ENCODE data around the gene SMCR8. TPM values are rescaled to one million over a fixed set of nuclear protein-coding genes. Genes with fewer than 3 reads are reported as not detected.
A peak's percentile ranks its signal among the peaks of the same experiment; 100 is the strongest.

SMCR8 gene
- total RNA-seq, 1 donor from 2014 or later: 8.9 TPM

GRCh38 chr17:18321309-18321708 lies 6.2 kb downstream of the SMCR8 start:
- Histone ChIP-seq H3K27ac (no peak overlapping the region), H3K27me3 (no peaks in the 10 kb centered on the region), H3K36me3 (no peaks in the 10 kb centered on the region), H3K4me3 (no peak overlapping the region), H2AFZ (replicated peaks) (no peak overlapping the region), H3F3A (ENCODE audit: low read depth) (no peaks in the 10 kb centered on the region), H3K9ac (no peak overlapping the region), H3K4me1 (no peaks in the 10 kb centered on the region), H3K79me2 (ENCODE audit: low read depth) (peaks cover 36% of the 10 kb centered on the region), H3K4me2 (no peak overlapping the region), H3K9me3 (ENCODE audit: low read depth) (no peaks in the 10 kb centered on the region), H4K20me1 (ENCODE audit: low read depth) (peaks cover 27% of the 10 kb centered on the region)
- Mint-ChIP-seq H3K27ac (no peak overlapping the region), H3K4me1 (peaks cover 19% of the 10 kb centered on the region), H3K27me3 (ENCODE audit: insufficient read depth, low read depth) (no peaks in the 10 kb centered on the region), H3K4me3 (no peak overlapping the region), H3K36me3 (peaks cover 5% of the 10 kb centered on the region), H3K9me3 (no peaks in the 10 kb centered on the region)
- peak; percentile 51 for DNase-seq (ENCODE audit: low spot score)
- TF ChIP-seq, protein P1, sequence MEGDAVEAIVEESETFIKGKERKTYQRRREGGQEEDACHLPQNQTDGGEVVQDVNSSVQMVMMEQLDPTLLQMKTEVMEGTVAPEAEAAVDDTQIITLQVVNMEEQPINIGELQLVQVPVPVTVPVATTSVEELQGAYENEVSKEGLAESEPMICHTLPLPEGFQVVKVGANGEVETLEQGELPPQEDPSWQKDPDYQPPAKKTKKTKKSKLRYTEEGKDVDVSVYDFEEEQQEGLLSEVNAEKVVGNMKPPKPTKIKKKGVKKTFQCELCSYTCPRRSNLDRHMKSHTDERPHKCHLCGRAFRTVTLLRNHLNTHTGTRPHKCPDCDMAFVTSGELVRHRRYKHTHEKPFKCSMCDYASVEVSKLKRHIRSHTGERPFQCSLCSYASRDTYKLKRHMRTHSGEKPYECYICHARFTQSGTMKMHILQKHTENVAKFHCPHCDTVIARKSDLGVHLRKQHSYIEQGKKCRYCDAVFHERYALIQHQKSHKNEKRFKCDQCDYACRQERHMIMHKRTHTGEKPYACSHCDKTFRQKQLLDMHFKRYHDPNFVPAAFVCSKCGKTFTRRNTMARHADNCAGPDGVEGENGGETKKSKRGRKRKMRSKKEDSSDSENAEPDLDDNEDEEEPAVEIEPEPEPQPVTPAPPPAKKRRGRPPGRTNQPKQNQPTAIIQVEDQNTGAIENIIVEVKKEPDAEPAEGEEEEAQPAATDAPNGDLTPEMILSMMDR (IDR thresholded peaks at IDR 0.05): peak; percentile 39
- no peak for TF ChIP-seq EZH2phosphoT487 (IDR thresholded peaks at IDR 0.05)

GRCh38 chr17:18322522-18322921 lies 7.4 kb downstream of the SMCR8 start:
- Mint-ChIP-seq H3K9me3 (no peaks in the 10 kb centered on the region), H3K4me1 (peaks cover 14% of the 10 kb centered on the region), H3K27ac (no peak overlapping the region), H3K4me3 (no peak overlapping the region), H3K36me3 (peaks cover 5% of the 10 kb centered on the region), H3K27me3 (ENCODE audit: insufficient read depth, low read depth) (no peaks in the 10 kb centered on the region)
- H3K4me3 ChIP-seq: no peak overlapping the region
- H3K9ac ChIP-seq: no peak overlapping the region
- no peaks in the 10 kb centered on the region for H3K36me3 ChIP-seq
- peaks cover 27% of the 10 kb centered on the region for H4K20me1 ChIP-seq (ENCODE audit: low read depth)
- no peaks in the 10 kb centered on the region for H3K9me3 ChIP-seq (ENCODE audit: low read depth)
- H3K79me2 ChIP-seq (ENCODE audit: low read depth): peaks cover 23% of the 10 kb centered on the region
- no peak overlapping the region for H2AFZ ChIP-seq (replicated peaks)
- no peak for TF ChIP-seq EZH2 (IDR thresholded peaks at IDR 0.05)
- no peaks in the 10 kb centered on the region for H3K4me1 ChIP-seq
- H3K27ac ChIP-seq: no peak overlapping the region
- no peaks in the 10 kb centered on the region for H3K27me3 ChIP-seq
- no peak for DNase-seq (ENCODE audit: low spot score)
- H3K4me2 ChIP-seq: no peak overlapping the region
- no peaks in the 10 kb centered on the region for H3F3A ChIP-seq (ENCODE audit: low read depth)

GRCh38 chr17:18323007-18323406 lies 7.9 kb downstream of the SMCR8 start:
- Histone ChIP-seq H3F3A (ENCODE audit: low read depth) (no peaks in the 10 kb centered on the region), H3K4me2 (no peak overlapping the region), H3K9ac (no peak overlapping the region), H3K27ac (no peak overlapping the region), H3K79me2 (ENCODE audit: low read depth) (peaks cover 19% of the 10 kb centered on the region), H3K27me3 (no peaks in the 10 kb centered on the region), H2AFZ (replicated peaks) (no peak overlapping the region), H3K4me3 (no peak overlapping the region), H3K9me3 (ENCODE audit: low read depth) (no peaks in the 10 kb centered on the region), H3K4me1 (no peaks in the 10 kb centered on the region), H4K20me1 (ENCODE audit: low read depth) (peaks cover 24% of the 10 kb centered on the region), H3K36me3 (no peaks in the 10 kb centered on the region)
- Mint-ChIP-seq H3K27ac (no peak overlapping the region), H3K27me3 (ENCODE audit: insufficient read depth, low read depth) (no peaks in the 10 kb centered on the region), H3K36me3 (peaks cover 5% of the 10 kb centered on the region), H3K4me3 (no peak overlapping the region), H3K9me3 (no peaks in the 10 kb centered on the region), H3K4me1 (peaks cover 14% of the 10 kb centered on the region)
- DNase-seq (ENCODE audit: low spot score): no peak
- TF ChIP-seq EZH2phosphoT487 (IDR thresholded peaks at IDR 0.05): no peak
- TF ChIP-seq, protein P1 (IDR thresholded peaks at IDR 0.05): no peak
- no peak for TF ChIP-seq EZH2 (IDR thresholded peaks at IDR 0.05)

- Histone ChIP-seq H3K36me3 (no peaks in the 10 kb centered on the region), H3K27me3 (no peaks in the 10 kb centered on the region), H4K20me1 (ENCODE audit: low read depth) (peaks cover 24% of the 10 kb centered on the region), H3K4me1 (no peaks in the 10 kb centered on the region), H3K9ac (no peak overlapping the region), H3K4me2 (no peak overlapping the region), H3K79me2 (ENCODE audit: low read depth) (peaks cover 12% of the 10 kb centered on the region), H3K4me3 (no peak overlapping the region), H2AFZ (replicated peaks) (no peak overlapping the region), H3K27ac (no peak overlapping the region), H3K9me3 (ENCODE audit: low read depth) (no peaks in the 10 kb centered on the region), H3F3A (ENCODE audit: low read depth) (no peaks in the 10 kb centered on the region)
- Mint-ChIP-seq H3K4me3 (no peak overlapping the region), H3K27me3 (ENCODE audit: insufficient read depth, low read depth) (no peaks in the 10 kb centered on the region), H3K9me3 (no peaks in the 10 kb centered on the region), H3K27ac (no peak overlapping the region), H3K4me1 (peaks cover 12% of the 10 kb centered on the region), H3K36me3 (peaks cover 5% of the 10 kb centered on the region)
- DNase-seq (ENCODE audit: low spot score): no peak
- TF ChIP-seq EZH2phosphoT487 (IDR thresholded peaks at IDR 0.05) (no peak), EZH2 (IDR thresholded peaks at IDR 0.05) (no peak)
- TF ChIP-seq, protein P1 (IDR thresholded peaks at IDR 0.05): no peak
Observed at GRCh38 chr17:18323507-18324139, 8.5 kb downstream of the SMCR8 start.
